Measurements from ENCODE around the gene ZFAND2A. TPM values are rescaled to one million over a fixed set of nuclear protein-coding genes. Genes with fewer than 3 reads are reported as not detected.
A peak's percentile ranks its signal among the peaks of the same experiment; 100 is the strongest.
"Not testable (repeated sequence)": the region's sequence is repeated elsewhere in the genome, so short reads cannot be mapped to it uniquely, and the experiment has no call there.

ZFAND2A gene
- total RNA-seq, 2 experiments from 2014 or later = 19.1 to 20.7 TPM

GRCh38 chr7:1156782-1157535, 3.0 kb downstream of the ZFAND2A start:
- Mint-ChIP-seq H3K4me1 (ENCODE audit: low read depth) (peaks cover 25% of the 10 kb centered on the region), H3K4me3 (no peak overlapping the region), H3K36me3 (ENCODE audit: low read depth) (peaks cover 6% of the 10 kb centered on the region), H3K27me3 (ENCODE audit: low read depth) (no peaks in the 10 kb centered on the region), H3K9me3 (no peaks in the 10 kb centered on the region), H3K27ac (no peak overlapping the region)
- no peak for DNase-seq
- CTCF ChIA-PET = interaction anchor here (0.7 to 2.1 kb wide), 6 partner anchors 12 to 317 kb away, joined by 3 to 6 read pairs (median 3); no protein-coding TSS in a partner anchor
- intact Hi-C loops (cut with micrococcal nuclease) = no loop called here

GRCh38 chr7:1155818-1156781, 3.9 kb downstream of the ZFAND2A start:
- H3K27me3 Mint-ChIP-seq (ENCODE audit: low read depth); H3K4me3 Mint-ChIP-seq; intact Hi-C loops (cut with micrococcal nuclease); H3K9me3 Mint-ChIP-seq; H3K36me3 Mint-ChIP-seq (ENCODE audit: low read depth); H3K27ac Mint-ChIP-seq; DNase-seq: not testable (repeated sequence)
- H3K4me1 Mint-ChIP-seq (ENCODE audit: low read depth) = peaks cover 19% of the 10 kb centered on the region
- CTCF ChIA-PET = interaction anchor here (1.0 to 2.1 kb wide), 2 partner anchors 13 to 90 kb away, joined by 3 to 5 read pairs; no protein-coding TSS in a partner anchor

- intact Hi-C loops (cut with micrococcal nuclease) = no loop called here
- H3K4me1 Mint-ChIP-seq (ENCODE audit: low read depth) = peaks cover 15% of the 10 kb centered on the region
- CTCF ChIA-PET = interaction anchor here (0.7 to 1.3 kb wide), 2 partner anchors 20 to 109 kb away, joined by 3 read pairs; no protein-coding TSS in a partner anchor
- no peak overlapping the region for H3K4me3 Mint-ChIP-seq
- no peak overlapping the region for H3K27ac Mint-ChIP-seq
- no peak for DNase-seq
- no peaks in the 10 kb centered on the region for H3K27me3 Mint-ChIP-seq (ENCODE audit: low read depth)
- H3K9me3 Mint-ChIP-seq = no peaks in the 10 kb centered on the region
- peaks cover 10% of the 10 kb centered on the region for H3K36me3 Mint-ChIP-seq (ENCODE audit: low read depth)
Measured at GRCh38 chr7:1154172-1154739, 5.7 kb downstream of the ZFAND2A start.

- Mint-ChIP-seq H3K9me3 (no peaks in the 10 kb centered on the region), H3K27me3 (ENCODE audit: low read depth) (no peaks in the 10 kb centered on the region), H3K4me3 (no peak overlapping the region), H3K27ac (no peak overlapping the region), H3K4me1 (ENCODE audit: low read depth) (no peaks in the 10 kb centered on the region), H3K36me3 (ENCODE audit: low read depth) (peaks cover 10% of the 10 kb centered on the region)
- CTCF ChIA-PET = no interaction called here
- no peak for DNase-seq
- intact Hi-C loops (cut with micrococcal nuclease) = no loop called here
Measured at GRCh38 chr7:1152492-1152891, 7.5 kb downstream of the ZFAND2A start.

GRCh38 chr7:1151653-1152425, 8.2 kb downstream of the ZFAND2A start:
- CTCF ChIA-PET = no interaction called here
- H3K4me1 Mint-ChIP-seq (ENCODE audit: low read depth) = no peaks in the 10 kb centered on the region
- H3K9me3 Mint-ChIP-seq = no peaks in the 10 kb centered on the region
- intact Hi-C loops (cut with micrococcal nuclease) = no loop called here
- peaks cover 10% of the 10 kb centered on the region for H3K36me3 Mint-ChIP-seq (ENCODE audit: low read depth)
- H3K27me3 Mint-ChIP-seq (ENCODE audit: low read depth) = no peaks in the 10 kb centered on the region
- H3K27ac Mint-ChIP-seq = no peak overlapping the region
- H3K4me3 Mint-ChIP-seq = no peak overlapping the region
- DNase-seq = peak; percentile 2

- intact Hi-C loops (cut with micrococcal nuclease) = no loop called here
- Mint-ChIP-seq H3K27ac (no peak overlapping the region), H3K27me3 (ENCODE audit: low read depth) (no peaks in the 10 kb centered on the region), H3K4me3 (no peak overlapping the region), H3K9me3 (no peaks in the 10 kb centered on the region), H3K36me3 (ENCODE audit: low read depth) (peaks cover 10% of the 10 kb centered on the region), H3K4me1 (ENCODE audit: low read depth) (no peaks in the 10 kb centered on the region)
- CTCF ChIA-PET = no interaction called here
- no peak for DNase-seq
Measured at GRCh38 chr7:1151156-1151555, 8.8 kb downstream of the ZFAND2A start.

GRCh38 chr7:1150400-1151002, 9.5 kb downstream of the ZFAND2A start:
- H3K27me3 Mint-ChIP-seq (ENCODE audit: low read depth) = no peaks in the 10 kb centered on the region
- intact Hi-C loops (cut with micrococcal nuclease) = no loop called here
- H3K36me3 Mint-ChIP-seq (ENCODE audit: low read depth) = peaks cover 10% of the 10 kb centered on the region
- CTCF ChIA-PET = interaction anchor here (0.7 to 1.5 kb wide), 2 partner anchors 85 to 196 kb away, joined by 3 read pairs; no protein-coding TSS in a partner anchor
- no peaks in the 10 kb centered on the region for H3K4me1 Mint-ChIP-seq (ENCODE audit: low read depth)
- no peak for DNase-seq
- no peaks in the 10 kb centered on the region for H3K9me3 Mint-ChIP-seq
- no peak overlapping the region for H3K4me3 Mint-ChIP-seq
- no peak overlapping the region for H3K27ac Mint-ChIP-seq

GRCh38 chr7:1149351-1149794, 10.6 kb downstream of the ZFAND2A start:
- H3K4me1 Mint-ChIP-seq (ENCODE audit: low read depth) = no peaks in the 10 kb centered on the region

GRCh38 chr7:1147873-1148272, 12.1 kb downstream of the ZFAND2A start:
- H3K27ac Mint-ChIP-seq; H3K9me3 Mint-ChIP-seq; H3K27me3 Mint-ChIP-seq (ENCODE audit: low read depth); H3K36me3 Mint-ChIP-seq (ENCODE audit: low read depth); intact Hi-C loops (cut with micrococcal nuclease); H3K4me1 Mint-ChIP-seq (ENCODE audit: low read depth); H3K4me3 Mint-ChIP-seq; DNase-seq: not testable (repeated sequence)
- CTCF ChIA-PET = interaction anchor here (1.1 kb wide), 1 partner anchor 10 kb away, joined by 3 read pairs; a partner anchor contains a TSS

More at GRCh38 chr7:1149351-1149794, 10.6 kb downstream of the ZFAND2A start:
- Mint-ChIP-seq H3K36me3 (ENCODE audit: low read depth) (peaks cover 9% of the 10 kb centered on the region), H3K27me3 (ENCODE audit: low read depth) (no peaks in the 10 kb centered on the region), H3K27ac (no peak overlapping the region), H3K4me3 (no peak overlapping the region), H3K9me3 (no peaks in the 10 kb centered on the region)
- CTCF ChIA-PET = interaction anchor here (1.5 kb wide), 1 partner anchor 84 kb away, joined by 3 read pairs; no protein-coding TSS in a partner anchor
- DNase-seq = no peak
- intact Hi-C loops (cut with micrococcal nuclease) = no loop called here

- intact Hi-C loops (cut with micrococcal nuclease) = no loop called here
- H3K36me3 Mint-ChIP-seq (ENCODE audit: low read depth) = no peaks in the 10 kb centered on the region
- H3K27me3 Mint-ChIP-seq (ENCODE audit: low read depth) = no peaks in the 10 kb centered on the region
- no peak overlapping the region for H3K27ac Mint-ChIP-seq
- DNase-seq = no peak
- peaks cover 8% of the 10 kb centered on the region for H3K4me1 Mint-ChIP-seq (ENCODE audit: low read depth)
- no peaks in the 10 kb centered on the region for H3K9me3 Mint-ChIP-seq
- no peak overlapping the region for H3K4me3 Mint-ChIP-seq
- CTCF ChIA-PET = interaction anchor here (0.8 to 1.7 kb wide), 2 partner anchors 26 to 151 kb away, joined by 3 to 7 read pairs; no protein-coding TSS in a partner anchor
Measured at GRCh38 chr7:1144269-1144771, 15.7 kb downstream of the ZFAND2A start.

GRCh38 chr7:1143031-1143430, 17.0 kb downstream of the ZFAND2A start:
- CTCF ChIA-PET = interaction anchor here (1.6 to 1.7 kb wide), 2 partner anchors 15 to 150 kb away, joined by 6 to 7 read pairs; no protein-coding TSS in a partner anchor
- H3K27ac Mint-ChIP-seq; H3K9me3 Mint-ChIP-seq; H3K4me3 Mint-ChIP-seq; H3K36me3 Mint-ChIP-seq (ENCODE audit: low read depth); intact Hi-C loops (cut with micrococcal nuclease); DNase-seq; H3K27me3 Mint-ChIP-seq (ENCODE audit: low read depth): not testable (repeated sequence)
- H3K4me1 Mint-ChIP-seq (ENCODE audit: low read depth) = peaks cover 12% of the 10 kb centered on the region

Data from activated naive CD4-positive, alpha-beta T cell treated with anti-CD3 and anti-CD28 coated beads for 36 hours (primary cell).